HG03159 (cell line): Measurements from ENCODE around the gene FCHO1.
"Not testable (repeated sequence)": the region's sequence is repeated elsewhere in the genome, so short reads cannot be mapped to it uniquely, and the experiment has no call there.

ENCODE experiments used
- ATAC-seq: cut with Tn5 transposase; IDR thresholded peaks from one replicate; pipeline ENCODE4 v1.9.1; 2021; ENCODE audit warnings: mild to moderate bottlenecking, moderate library complexity; ENCODE audit not compliant: unreplicated experiment

The FCHO1 gene

GRCh38 chr19:17790059-17790780, 38.9 kb downstream of the FCHO1 start:
- ATAC-seq, result no peak

GRCh38 chr19:17794412-17794730, 43.1 kb downstream of the FCHO1 start:
- no peak for ATAC-seq

GRCh38 chr19:17794731-17795494, 43.6 kb downstream of the FCHO1 start, which contains the start of gene B3GNT3:
B3GNT3 (plus strand) TSS chr19:17795138; CDS start chr19:17807808, 12,670 bp downstream.
- no peak for ATAC-seq

- no peak for ATAC-seq
These were observed 44.2 kb downstream of the FCHO1 start for GRCh38 chr19:17795495-17795856.

- ATAC-seq, result no peak
These were observed 44.9 kb downstream of the FCHO1 start for GRCh38 chr19:17796013-17796837.

GRCh38 chr19:17796838-17797423, 45.7 kb downstream of the FCHO1 start:
- no peak for ATAC-seq

- no peak for ATAC-seq
These were observed 46.3 kb downstream of the FCHO1 start for GRCh38 chr19:17797424-17798201.

GRCh38 chr19:17798599-17798998, 47.3 kb downstream of the FCHO1 start:
- ATAC-seq, result not testable (repeated sequence)

- ATAC-seq, result no peak
These were observed 51.0 kb downstream of the FCHO1 start for GRCh38 chr19:17802137-17802858.

- no peak for ATAC-seq
These were observed 52.1 kb downstream of the FCHO1 start for GRCh38 chr19:17803264-17803896.

- ATAC-seq, result no peak
These were observed 54.1 kb downstream of the FCHO1 start for GRCh38 chr19:17805427-17805826.

GRCh38 chr19:17806945-17807344, 55.7 kb downstream of the FCHO1 start:
- no peak for ATAC-seq

- ATAC-seq, result no peak
These were observed 56.5 kb downstream of the FCHO1 start for GRCh38 chr19:17807731-17808316.

- no peak for ATAC-seq
These were observed 59.8 kb downstream of the FCHO1 start for GRCh38 chr19:17811103-17811502.

GRCh38 chr19:17811681-17812080, 60.4 kb downstream of the FCHO1 start:
- no peak for ATAC-seq

- no peak for ATAC-seq
These were observed 60.8 kb downstream of the FCHO1 start for GRCh38 chr19:17812099-17812498.

GRCh38 chr19:17817668-17818363, 66.5 kb downstream of the FCHO1 start:
- ATAC-seq, result no peak

GRCh38 chr19:17821190-17821589, 69.9 kb downstream of the FCHO1 start, which contains the start of gene INSL3:
INSL3 (minus strand) TSS chr19:17821519; CDS start chr19:17821506, 13 bp downstream.
- ATAC-seq, result no peak
